A549 treated with GW870086 at 1 μM for 4 hours (cell line): ENCODE measurements around the gene IFNAR1. TPM values are rescaled to one million over a fixed set of nuclear protein-coding genes. Genes with fewer than 3 reads are reported as not detected.

ENCODE experiments used
- total RNA-seq: library from RNA; stranded (reverse); fragments of 200-300 nt; extraction: Qiagen RNA extraction; gene quantifications from 5 replicates; pipeline ENCODE4 v1.2.3, GENCODE V29; 2022; ENCODE audit warnings: low read depth

Gene IFNAR1
- 12.3 to 21.7 TPM (median 16.4 TPM) in 5 replicates for total RNA-seq

GRCh38 chr21:33324291-33325221 is at the start of gene IFNAR1:
Gene IFNAR1, plus strand, starts transcription at chr21:33324970. Its CDS starts 86 bp downstream, at chr21:33325056.

GRCh38 chr21:33403128-33403785 is 78.5 kb downstream of the IFNAR1 start, which contains the start of gene IFNGR2:
Gene IFNGR2, plus strand, starts transcription at chr21:33403413. Its CDS starts 131 bp downstream, at chr21:33403544.

Other genes starting within 250 kb of the IFNAR1 start
- 12.8 to 18.7 TPM (median 18.0 TPM) in 5 replicates for gene IFNAR2, start 95.0 kb upstream of the IFNAR1 start, total RNA-seq
- gene IL10RB, start 58.6 kb upstream of the IFNAR1 start, total RNA-seq = 17.3 to 20.2 TPM (median 18.5 TPM) in 5 replicates
- gene IFNGR2, start 78.4 kb downstream of the IFNAR1 start, total RNA-seq = 51.5 to 58.4 TPM (median 57.0 TPM) in 5 replicates
- gene TMEM50B, start 155.0 kb downstream of the IFNAR1 start, total RNA-seq = 8.8 to 12.7 TPM (median 10.8 TPM) in 5 replicates
- 0.17 to 0.49 TPM (median 0.29 TPM) in 5 replicates for gene DNAJC28, start 166.7 kb downstream of the IFNAR1 start, total RNA-seq
- gene GART, start 217.1 kb downstream of the IFNAR1 start, total RNA-seq = 57.5 to 68.6 TPM (median 62.6 TPM) in 5 replicates
- 71.9 to 107 TPM (median 82.9 TPM) in 5 replicates for gene SON, start 218.1 kb downstream of the IFNAR1 start, total RNA-seq